ENCODE results near the gene WNT3.

DNA sequence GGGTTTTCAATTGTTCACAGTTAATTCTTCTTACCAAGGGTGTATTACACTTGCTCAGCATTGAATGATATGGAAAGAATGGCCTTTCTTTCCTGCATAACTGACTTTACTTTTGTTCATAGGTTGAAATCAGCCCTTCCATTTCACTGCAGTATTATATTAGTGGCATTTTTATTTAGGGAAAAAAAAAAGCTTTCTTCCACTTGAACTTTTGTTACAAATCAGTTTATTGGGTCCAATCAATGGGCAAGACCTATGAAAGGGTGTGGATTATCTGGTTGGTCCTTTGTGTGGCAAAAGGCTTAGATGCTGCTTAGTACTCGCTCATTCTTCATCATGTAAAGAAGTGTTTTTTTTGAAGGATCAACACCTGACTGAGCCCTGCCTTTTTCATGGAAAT, 74.1 kb downstream of the WNT3 start:
- TF ChIP-seq, protein P1, sequence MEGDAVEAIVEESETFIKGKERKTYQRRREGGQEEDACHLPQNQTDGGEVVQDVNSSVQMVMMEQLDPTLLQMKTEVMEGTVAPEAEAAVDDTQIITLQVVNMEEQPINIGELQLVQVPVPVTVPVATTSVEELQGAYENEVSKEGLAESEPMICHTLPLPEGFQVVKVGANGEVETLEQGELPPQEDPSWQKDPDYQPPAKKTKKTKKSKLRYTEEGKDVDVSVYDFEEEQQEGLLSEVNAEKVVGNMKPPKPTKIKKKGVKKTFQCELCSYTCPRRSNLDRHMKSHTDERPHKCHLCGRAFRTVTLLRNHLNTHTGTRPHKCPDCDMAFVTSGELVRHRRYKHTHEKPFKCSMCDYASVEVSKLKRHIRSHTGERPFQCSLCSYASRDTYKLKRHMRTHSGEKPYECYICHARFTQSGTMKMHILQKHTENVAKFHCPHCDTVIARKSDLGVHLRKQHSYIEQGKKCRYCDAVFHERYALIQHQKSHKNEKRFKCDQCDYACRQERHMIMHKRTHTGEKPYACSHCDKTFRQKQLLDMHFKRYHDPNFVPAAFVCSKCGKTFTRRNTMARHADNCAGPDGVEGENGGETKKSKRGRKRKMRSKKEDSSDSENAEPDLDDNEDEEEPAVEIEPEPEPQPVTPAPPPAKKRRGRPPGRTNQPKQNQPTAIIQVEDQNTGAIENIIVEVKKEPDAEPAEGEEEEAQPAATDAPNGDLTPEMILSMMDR (IDR thresholded peaks at IDR 0.05; ENCODE audit: low read depth, low read length, missing input control): no peak
- TF ChIP-seq, protein P2, sequence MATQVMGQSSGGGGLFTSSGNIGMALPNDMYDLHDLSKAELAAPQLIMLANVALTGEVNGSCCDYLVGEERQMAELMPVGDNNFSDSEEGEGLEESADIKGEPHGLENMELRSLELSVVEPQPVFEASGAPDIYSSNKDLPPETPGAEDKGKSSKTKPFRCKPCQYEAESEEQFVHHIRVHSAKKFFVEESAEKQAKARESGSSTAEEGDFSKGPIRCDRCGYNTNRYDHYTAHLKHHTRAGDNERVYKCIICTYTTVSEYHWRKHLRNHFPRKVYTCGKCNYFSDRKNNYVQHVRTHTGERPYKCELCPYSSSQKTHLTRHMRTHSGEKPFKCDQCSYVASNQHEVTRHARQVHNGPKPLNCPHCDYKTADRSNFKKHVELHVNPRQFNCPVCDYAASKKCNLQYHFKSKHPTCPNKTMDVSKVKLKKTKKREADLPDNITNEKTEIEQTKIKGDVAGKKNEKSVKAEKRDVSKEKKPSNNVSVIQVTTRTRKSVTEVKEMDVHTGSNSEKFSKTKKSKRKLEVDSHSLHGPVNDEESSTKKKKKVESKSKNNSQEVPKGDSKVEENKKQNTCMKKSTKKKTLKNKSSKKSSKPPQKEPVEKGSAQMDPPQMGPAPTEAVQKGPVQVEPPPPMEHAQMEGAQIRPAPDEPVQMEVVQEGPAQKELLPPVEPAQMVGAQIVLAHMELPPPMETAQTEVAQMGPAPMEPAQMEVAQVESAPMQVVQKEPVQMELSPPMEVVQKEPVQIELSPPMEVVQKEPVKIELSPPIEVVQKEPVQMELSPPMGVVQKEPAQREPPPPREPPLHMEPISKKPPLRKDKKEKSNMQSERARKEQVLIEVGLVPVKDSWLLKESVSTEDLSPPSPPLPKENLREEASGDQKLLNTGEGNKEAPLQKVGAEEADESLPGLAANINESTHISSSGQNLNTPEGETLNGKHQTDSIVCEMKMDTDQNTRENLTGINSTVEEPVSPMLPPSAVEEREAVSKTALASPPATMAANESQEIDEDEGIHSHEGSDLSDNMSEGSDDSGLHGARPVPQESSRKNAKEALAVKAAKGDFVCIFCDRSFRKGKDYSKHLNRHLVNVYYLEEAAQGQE (IDR thresholded peaks at IDR 0.05): no peak
- TF ChIP-seq, protein P3, sequence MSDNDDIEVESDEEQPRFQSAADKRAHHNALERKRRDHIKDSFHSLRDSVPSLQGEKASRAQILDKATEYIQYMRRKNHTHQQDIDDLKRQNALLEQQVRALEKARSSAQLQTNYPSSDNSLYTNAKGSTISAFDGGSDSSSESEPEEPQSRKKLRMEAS (IDR thresholded peaks at IDR 0.05): no peak
- TF ChIP-seq EGR1 (IDR thresholded peaks at IDR 0.05; ENCODE audit: low read depth in 2 of 2): no peak
- TF ChIP-seq YY1 (IDR thresholded peaks at IDR 0.05): no peak
- no peak for TF ChIP-seq JUND (IDR thresholded peaks at IDR 0.05)
